Trophoblast cell (in vitro differentiated cells and primary cell): Measurements from ENCODE around the gene YIPF4.

Experiments
- DNase-seq, 2 donors: peaks; one replicate each; pipeline ENCODE4 v3.0.0-alpha.2; 2016
- H2AFZ ChIP-seq: 2 replicates; pipeline ENCODE4 v1.6.1; 2013; ENCODE audit warnings: low read length, moderate library complexity, mild to moderate bottlenecking; ENCODE audit not compliant: insufficient read depth, poor library complexity
- H2AK5ac ChIP-seq: 2 replicates; pipeline ENCODE4 v1.6.1; 2013; ENCODE audit warnings: mild to moderate bottlenecking, low read length
- H2BK120ac ChIP-seq: 2 replicates; pipeline ENCODE4 v1.6.1; 2013; ENCODE audit warnings: low read length, mild to moderate bottlenecking, moderate library complexity; ENCODE audit not compliant: insufficient read depth, poor library complexity
- H2BK12ac ChIP-seq: 2 replicates; pipeline ENCODE4 v1.6.1; 2013; ENCODE audit warnings: mild to moderate bottlenecking, low read length, moderate library complexity
- H2BK5ac ChIP-seq: 2 replicates; pipeline ENCODE4 v1.6.1; 2013; ENCODE audit warnings: low read length, low read depth, moderate library complexity, mild to moderate bottlenecking; ENCODE audit not compliant: poor library complexity
- H3K14ac ChIP-seq: 2 replicates; pipeline ENCODE4 v1.6.1; 2013; ENCODE audit warnings: mild to moderate bottlenecking, low read length
- H3K18ac ChIP-seq: 2 replicates; pipeline ENCODE4 v1.6.1; 2013; ENCODE audit warnings: mild to moderate bottlenecking, low read length
- H3K23ac ChIP-seq: 2 replicates; pipeline ENCODE4 v1.6.1; 2013; ENCODE audit warnings: low read length
- H3K27ac ChIP-seq: 2 replicates; pipeline ENCODE4 v1.5.1; 2013; ENCODE audit warnings: low read depth, mild to moderate bottlenecking, inconsistent platforms, low read length, moderate library complexity
- H3K27me3 ChIP-seq: 2 replicates; pipeline ENCODE4 v1.6.1; 2013; ENCODE audit warnings: inconsistent platforms, mild to moderate bottlenecking, low read length, moderate library complexity; ENCODE audit not compliant: insufficient read depth
- H3K36me3 ChIP-seq, 2 experiments: 1 replicate in 1 of 2; 2 replicates in 1 of 2; pipeline ENCODE4 v1.6.1; 2013; ENCODE audit warnings: low read length in 2 of 2, mild to moderate bottlenecking in 2 of 2, moderate library complexity in 1 of 2; ENCODE audit not compliant: insufficient read depth in 2 of 2, control insufficient read depth in 1 of 2
- H3K4ac ChIP-seq: 2 replicates; pipeline ENCODE4 v1.6.1; 2013; ENCODE audit warnings: low read depth, mild to moderate bottlenecking, low read length, moderate library complexity
- H3K4me1 ChIP-seq, 2 experiments: 1 replicate in 1 of 2; 2 replicates in 1 of 2; pipeline ENCODE4 v1.6.1; 2013; ENCODE audit warnings: low read length in 2 of 2, mild to moderate bottlenecking in 2 of 2, moderate library complexity in 1 of 2; ENCODE audit not compliant: insufficient read depth in 2 of 2, control insufficient read depth in 1 of 2
- H3K4me2 ChIP-seq: 2 replicates; pipeline ENCODE4 v1.6.1; 2013; ENCODE audit warnings: inconsistent platforms, mild to moderate bottlenecking, low read length, moderate library complexity
- H3K4me3 ChIP-seq: 2 replicates; pipeline ENCODE4 v1.5.1; 2013; ENCODE audit warnings: mild to moderate bottlenecking, low read depth, low read length, inconsistent platforms
- H3K79me1 ChIP-seq: one replicate; pipeline ENCODE4 v1.6.1; 2013; ENCODE audit warnings: low read length
- H3K79me2 ChIP-seq: 2 replicates; pipeline ENCODE4 v1.6.1; 2013; ENCODE audit warnings: low read length, mild to moderate bottlenecking; ENCODE audit not compliant: control insufficient read depth, insufficient read depth, poor library complexity
- H3K9ac ChIP-seq: 2 replicates; pipeline ENCODE4 v1.6.1; 2013; ENCODE audit warnings: mild to moderate bottlenecking, low read length
- H3K9me3 ChIP-seq: 2 replicates; pipeline ENCODE4 v1.6.1; 2013; ENCODE audit warnings: low read depth, mild to moderate bottlenecking, control low read depth, inconsistent platforms, low read length; ENCODE audit not compliant: insufficient read depth
- H4K12ac ChIP-seq: 2 replicates; pipeline ENCODE4 v1.6.1; 2013; ENCODE audit warnings: low read depth, mild to moderate bottlenecking, low read length, moderate library complexity
- H4K8ac ChIP-seq: 2 replicates; pipeline ENCODE4 v1.6.1; 2013; ENCODE audit warnings: low read depth, mild to moderate bottlenecking, low read length, moderate library complexity
- H4K91ac ChIP-seq: one replicate; pipeline ENCODE4 v1.6.1; 2013; ENCODE audit warnings: low read depth, mild to moderate bottlenecking, low read length, moderate library complexity
- WGBS: extraction: QIAGEN DNeasy Blood & Tissue Kit; methylation state at CpG from one replicate; pipeline ENCODE4 v1.1.7; 2013; ENCODE audit warnings: missing lambda C conversion rate; ENCODE audit not compliant: insufficient read length, insufficient coverage; ENCODE audit errors: extremely low coverage; 5-methylcytosine and 5-hydroxymethylcytosine counted together

YIPF4 gene

GRCh38 chr2:32277363-32277673 lies 386 bp upstream of the YIPF4 start:
- Histone ChIP-seq H4K91ac (no peak overlapping the region), H3K4me1 (no peaks in the 10 kb centered on the region), H3K79me1 (peaks cover 6% of the 10 kb centered on the region), H2BK120ac (no peak overlapping the region), H3K4ac (no peak overlapping the region), H2BK5ac (no peak overlapping the region), H2AFZ (no peak overlapping the region), H4K8ac (peak overlapping the region; percentile 55), H3K9ac (no peak overlapping the region), H2AK5ac (no peak overlapping the region), H3K14ac (no peak overlapping the region), H3K27ac (no peak overlapping the region), H3K27me3 (no peaks in the 10 kb centered on the region), H3K18ac (no peak overlapping the region), H3K4me3 (no peak overlapping the region), H3K36me3 (peaks cover 0 to 3% of the 10 kb centered on the region in 2 experiments), H3K79me2 (peaks cover 6% of the 10 kb centered on the region), H4K12ac (no peak overlapping the region), H3K4me2 (peak overlapping the region; percentile 54), H3K23ac (no peak overlapping the region), H2BK12ac (no peak overlapping the region), H3K9me3 (no peaks in the 10 kb centered on the region)
- no CpG with 5 or more reads among the region's 5 CpGs for WGBS
- no peak for DNase-seq

DNA sequence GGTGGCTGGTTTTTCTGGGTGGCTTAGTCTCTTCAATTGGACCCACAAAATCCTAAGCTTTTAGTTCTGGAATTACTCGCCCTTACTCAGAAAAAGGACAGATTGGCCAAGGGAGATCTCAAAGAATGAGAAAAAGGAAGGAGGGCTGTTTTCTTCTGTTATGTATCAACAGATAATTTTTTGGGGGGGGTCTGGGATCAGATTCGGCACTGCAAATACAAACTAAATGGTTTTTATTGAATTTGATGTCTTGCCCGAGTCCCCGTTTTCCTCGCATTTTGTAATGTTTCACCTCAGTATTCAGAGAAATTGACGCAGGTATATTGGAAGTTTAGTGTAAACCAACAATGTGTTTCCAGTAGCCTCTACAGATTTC lies 762 bp downstream of the YIPF4 start:
- DNase-seq, result peak in 1 of 2 donors; percentile 29
- H3K36me3 ChIP-seq, result peaks cover 2 to 6% of the 10 kb centered on the region in 2 experiments
- peak overlapping the region; percentile 96 for H3K4ac ChIP-seq
- no peak overlapping the region for H3K27ac ChIP-seq
- peaks cover 6% of the 10 kb centered on the region for H3K79me2 ChIP-seq
- H3K18ac ChIP-seq, result peak overlapping the region; percentile 88
- no CpG with 5 or more reads among the region's 6 CpGs for WGBS
- H3K4me3 ChIP-seq, result peak overlapping the region; percentile 91
- H2BK5ac ChIP-seq, result no peak overlapping the region
- no peak overlapping the region for H2AK5ac ChIP-seq
- H3K79me1 ChIP-seq, result peaks cover 6% of the 10 kb centered on the region
- peak overlapping the region; percentile 89 for H4K12ac ChIP-seq
- no peak overlapping the region for H2BK12ac ChIP-seq
- H3K14ac ChIP-seq, result peak overlapping the region; percentile 85
- peak overlapping the region; percentile 54 for H3K4me2 ChIP-seq
- no peaks in the 10 kb centered on the region for H3K9me3 ChIP-seq
- no peak overlapping the region for H3K23ac ChIP-seq
- H3K4me1 ChIP-seq, result no peaks in the 10 kb centered on the region
- H3K9ac ChIP-seq, result peak overlapping the region; percentile 76
- no peaks in the 10 kb centered on the region for H3K27me3 ChIP-seq
- H4K8ac ChIP-seq, result peak overlapping the region; percentile 93
- H2AFZ ChIP-seq, result peak overlapping the region; percentile 87
- no peak overlapping the region for H2BK120ac ChIP-seq
- H4K91ac ChIP-seq, result peak overlapping the region; percentile 58

GRCh38 chr2:32284321-32284720 lies 6.6 kb downstream of the YIPF4 start:
- no peak overlapping the region for H4K91ac ChIP-seq
- H3K27me3 ChIP-seq, result no peaks in the 10 kb centered on the region
- no peaks in the 10 kb centered on the region for H3K79me2 ChIP-seq
- no peak overlapping the region for H2AFZ ChIP-seq
- WGBS, result no CpG with 5 or more reads among the region's 2 CpGs
- no peak for DNase-seq
- H3K36me3 ChIP-seq, result peaks cover 2 to 6% of the 10 kb centered on the region in 2 experiments
- H4K12ac ChIP-seq, result no peak overlapping the region
- no peak overlapping the region for H2BK5ac ChIP-seq
- no peak overlapping the region for H3K14ac ChIP-seq
- no peak overlapping the region for H3K4me3 ChIP-seq
- H3K79me1 ChIP-seq, result no peaks in the 10 kb centered on the region
- H3K4me1 ChIP-seq, result no peaks in the 10 kb centered on the region
- H3K23ac ChIP-seq, result no peak overlapping the region
- peak overlapping the region; percentile 69 for H3K4ac ChIP-seq
- H2AK5ac ChIP-seq, result no peak overlapping the region
- no peak overlapping the region for H2BK120ac ChIP-seq
- H3K18ac ChIP-seq, result no peak overlapping the region
- H2BK12ac ChIP-seq, result no peak overlapping the region
- no peak overlapping the region for H4K8ac ChIP-seq
- no peak overlapping the region for H3K4me2 ChIP-seq
- H3K9ac ChIP-seq, result no peak overlapping the region
- H3K9me3 ChIP-seq, result no peaks in the 10 kb centered on the region
- H3K27ac ChIP-seq, result no peak overlapping the region

- WGBS, result no CpG with 5 or more reads among the region's 4 CpGs
- no peaks in the 10 kb centered on the region for H3K9me3 ChIP-seq
These were observed 11.7 kb downstream of the YIPF4 start for GRCh38 chr2:32289165-32289999.

More at GRCh38 chr2:32289165-32289999, 11.7 kb downstream of the YIPF4 start:
- no peak overlapping the region for H3K4me2 ChIP-seq
- no peak overlapping the region for H3K4me3 ChIP-seq
- H4K91ac ChIP-seq, result no peak overlapping the region
- no peak overlapping the region for H2BK120ac ChIP-seq
- H4K12ac ChIP-seq, result no peak overlapping the region
- peak in 1 of 2 donors; percentile 66 for DNase-seq
- H2AFZ ChIP-seq, result no peak overlapping the region
- H4K8ac ChIP-seq, result no peak overlapping the region
- no peaks in the 10 kb centered on the region for H3K79me1 ChIP-seq
- H2BK5ac ChIP-seq, result no peak overlapping the region
- H2AK5ac ChIP-seq, result no peak overlapping the region
- peaks cover 0 to 8% of the 10 kb centered on the region in 2 experiments for H3K36me3 ChIP-seq
- no peak overlapping the region for H3K14ac ChIP-seq
- no peaks in the 10 kb centered on the region for H3K27me3 ChIP-seq
- no peaks in the 10 kb centered on the region for H3K4me1 ChIP-seq
- H3K27ac ChIP-seq, result no peak overlapping the region
- no peak overlapping the region for H3K9ac ChIP-seq
- H2BK12ac ChIP-seq, result no peak overlapping the region
- H3K79me2 ChIP-seq, result no peaks in the 10 kb centered on the region
- H3K18ac ChIP-seq, result no peak overlapping the region
- H3K23ac ChIP-seq, result no peak overlapping the region
- no peak overlapping the region for H3K4ac ChIP-seq
